GM18909 (cell line): ENCODE results near the gene HOXC13.

Experiments
- ATAC-seq: cut with Tn5 transposase; IDR thresholded peaks from one replicate; pipeline ENCODE4 v1.9.1; 2021; ENCODE audit warnings: mild to moderate bottlenecking; ENCODE audit not compliant: unreplicated experiment, poor library complexity

The HOXC13 gene

GRCh38 chr12:53938326-53939140 is at the start of gene HOXC13:
TSS of gene HOXC13 (plus strand) at chr12:53938831. CDS start at chr12:53938907, 76 bp downstream.
- ATAC-seq = no peak

- ATAC-seq = no peak
Measured at GRCh38 chr12:53890081-53890480, 48.5 kb upstream of the HOXC13 start.

GRCh38 chr12:53892762-53893395 is 45.8 kb upstream of the HOXC13 start:
- ATAC-seq = no peak

- no peak for ATAC-seq
Measured at GRCh38 chr12:53899230-53899629, 39.4 kb upstream of the HOXC13 start.

- no peak for ATAC-seq
Measured at GRCh38 chr12:53907103-53907502, 31.5 kb upstream of the HOXC13 start.

- ATAC-seq = no peak
Measured at GRCh38 chr12:53916788-53917655, 21.6 kb upstream of the HOXC13 start.

- ATAC-seq = no peak
Measured at GRCh38 chr12:53924521-53925405, 13.9 kb upstream of the HOXC13 start.

- ATAC-seq = no peak
Measured at GRCh38 chr12:53927220-53928029, 11.2 kb upstream of the HOXC13 start.

- no peak for ATAC-seq
Measured at GRCh38 chr12:53928054-53928835, 10.4 kb upstream of the HOXC13 start.

GRCh38 chr12:53929527-53929926 is 9.1 kb upstream of the HOXC13 start:
- ATAC-seq = no peak

- ATAC-seq = no peak
Measured at GRCh38 chr12:53930591-53931255, 7.9 kb upstream of the HOXC13 start.

- no peak for ATAC-seq
Measured at GRCh38 chr12:53931844-53932581, 6.6 kb upstream of the HOXC13 start.

- ATAC-seq = no peak
Measured at GRCh38 chr12:53932915-53933314, 5.7 kb upstream of the HOXC13 start.

GRCh38 chr12:53935383-53936341 is 3.0 kb upstream of the HOXC13 start:
- no peak for ATAC-seq

GRCh38 chr12:53937099-53937498 is 1.5 kb upstream of the HOXC13 start:
- ATAC-seq = no peak
